H9 (cell line): ENCODE results near the gene ASTN1. TPM values are rescaled to one million over a fixed set of nuclear protein-coding genes. Genes with fewer than 3 reads are reported as not detected.
A peak's percentile ranks its signal among the peaks of the same experiment; 100 is the strongest.

Source experiments
- DNase-seq: peaks from one replicate; pipeline ENCODE4 v3.0.0-alpha.2; 2017
- H2AFZ ChIP-seq: one replicate; pipeline ENCODE4 v1.6.1; 2013; ENCODE audit warnings: mild to moderate bottlenecking, low read length, control low read depth, moderate library complexity
- H2AK5ac ChIP-seq: 2 replicates; pipeline ENCODE4 v1.6.1; 2013; ENCODE audit warnings: low read length, control low read depth, mixed read lengths; ENCODE audit not compliant: insufficient read length
- H2BK120ac ChIP-seq: one replicate; pipeline ENCODE4 v1.6.1; 2013; ENCODE audit warnings: low read depth, mild to moderate bottlenecking, low read length, control low read depth, inconsistent platforms; ENCODE audit not compliant: poor library complexity, severe bottlenecking
- H2BK12ac ChIP-seq: 2 replicates; pipeline ENCODE4 v1.6.1; 2013; ENCODE audit warnings: low read length, control low read depth, mixed read lengths, low read depth; ENCODE audit not compliant: insufficient read length
- H2BK15ac ChIP-seq: 2 replicates; pipeline ENCODE4 v1.6.1; 2013; ENCODE audit warnings: low read depth, low read length, control low read depth
- H2BK20ac ChIP-seq: one replicate; pipeline ENCODE4 v1.6.1; 2013; ENCODE audit warnings: low read depth, mild to moderate bottlenecking, low read length, control low read depth, inconsistent platforms; ENCODE audit not compliant: poor library complexity, severe bottlenecking
- H2BK5ac ChIP-seq: 2 replicates; pipeline ENCODE4 v1.6.1; 2013; ENCODE audit warnings: low read length, control low read depth, mixed read lengths; ENCODE audit not compliant: insufficient read length
- H3K14ac ChIP-seq: 2 replicates; pipeline ENCODE4 v1.6.1; 2013; ENCODE audit warnings: low read length, control low read depth; ENCODE audit not compliant: insufficient read depth
- H3K18ac ChIP-seq: 2 replicates; pipeline ENCODE4 v1.6.1; 2013; ENCODE audit warnings: low read depth, mild to moderate bottlenecking, mixed read lengths, low read length, control low read depth; ENCODE audit not compliant: insufficient read length
- H3K23ac ChIP-seq: 2 replicates; pipeline ENCODE4 v1.6.1; 2013; ENCODE audit warnings: low read length, control low read depth, mixed read lengths, low read depth; ENCODE audit not compliant: insufficient read length
- H3K23me2 ChIP-seq: 2 replicates; pipeline ENCODE4 v1.6.1; 2013; ENCODE audit warnings: low read depth, mild to moderate bottlenecking, mixed read lengths, low read length, control low read depth; ENCODE audit not compliant: insufficient read length, poor library complexity, severe bottlenecking
- H3K27ac ChIP-seq: 2 replicates; pipeline ENCODE4 v1.5.1; 2013; ENCODE audit warnings: low read length, control low read depth, mixed read lengths, low read depth; ENCODE audit not compliant: insufficient read length
- H3K27me3 ChIP-seq: 2 replicates; pipeline ENCODE4 v1.6.1; 2013; ENCODE audit warnings: low read length, control low read depth, inconsistent platforms; ENCODE audit not compliant: insufficient read depth
- H3K4ac ChIP-seq: 2 replicates; pipeline ENCODE4 v1.6.1; 2013; ENCODE audit warnings: low read depth, mild to moderate bottlenecking, control low read depth, inconsistent platforms, low read length, moderate library complexity
- H3K4me1 ChIP-seq: 2 replicates; pipeline ENCODE4 v1.6.1; 2013; ENCODE audit warnings: low read length, control low read depth, inconsistent platforms; ENCODE audit not compliant: insufficient read depth
- H3K4me2 ChIP-seq: 2 replicates; pipeline ENCODE4 v1.6.1; 2013; ENCODE audit warnings: low read length, control low read depth, mixed read lengths; ENCODE audit not compliant: insufficient read length, insufficient read depth
- H3K56ac ChIP-seq: 2 replicates; pipeline ENCODE4 v1.6.1; 2013; ENCODE audit warnings: low read depth, mild to moderate bottlenecking, mixed read lengths, low read length, control low read depth; ENCODE audit not compliant: insufficient read length
- H3K79me1 ChIP-seq: 2 replicates; pipeline ENCODE4 v1.6.1; 2013; ENCODE audit warnings: low read depth, mild to moderate bottlenecking, moderate library complexity, low read length, control low read depth, inconsistent platforms; ENCODE audit not compliant: insufficient read depth, poor library complexity, severe bottlenecking
- H3K79me2 ChIP-seq: 2 replicates; pipeline ENCODE4 v1.6.1; 2013; ENCODE audit warnings: low read length, control low read depth, inconsistent platforms; ENCODE audit not compliant: insufficient read depth
- H3K9ac ChIP-seq: 2 replicates; pipeline ENCODE4 v1.6.1; 2013; ENCODE audit warnings: low read length, control low read depth, mixed read lengths; ENCODE audit not compliant: insufficient read length; ENCODE audit errors: extremely low read depth
- H3K9me3 ChIP-seq: one replicate; pipeline ENCODE4 v1.6.1; 2013; ENCODE audit warnings: low read depth, low read length, inconsistent platforms; ENCODE audit not compliant: control insufficient read depth
- H3T11ph ChIP-seq: one replicate; pipeline ENCODE4 v1.6.1; 2013; ENCODE audit warnings: mild to moderate bottlenecking, low read length, control low read depth, inconsistent platforms
- H4K20me1 ChIP-seq: one replicate; pipeline ENCODE4 v1.6.1; 2013; ENCODE audit not compliant: control insufficient read depth, insufficient read length, insufficient read depth
- H4K5ac ChIP-seq: 2 replicates; pipeline ENCODE4 v1.6.1; 2013; ENCODE audit warnings: low read depth, mild to moderate bottlenecking, mixed read lengths, low read length, control low read depth; ENCODE audit not compliant: insufficient read length
- H4K8ac ChIP-seq: replicated peaks from 2 replicates; pipeline ENCODE4 v1.6.1; 2013; ENCODE audit warnings: low read length, control low read depth, mixed read lengths, low read depth; ENCODE audit not compliant: insufficient read length
- H4K91ac ChIP-seq: 2 replicates; pipeline ENCODE4 v1.6.1; 2013; ENCODE audit warnings: low read depth, mild to moderate bottlenecking, moderate library complexity, mixed read lengths, low read length, control low read depth; ENCODE audit not compliant: insufficient read length
- H3K27ac Mint-ChIP-seq, 3 experiments: 2 replicates in 2 of 3; 3 replicates in 1 of 3; pipeline ENCODE4 v1.8.0; 2020 to 2021; ENCODE audit warnings: mixed read lengths in 3 of 3, mild to moderate bottlenecking in 1 of 3, moderate library complexity in 1 of 3
- H3K27me3 Mint-ChIP-seq: 2 replicates; pipeline ENCODE4 v1.8.0; 2021; ENCODE audit warnings: low read depth, mild to moderate bottlenecking, moderate library complexity, mixed read lengths
- H3K36me3 Mint-ChIP-seq, 3 experiments: 2 replicates in 2 of 3; 3 replicates in 1 of 3; pipeline ENCODE4 v1.8.0; 2020 to 2021; ENCODE audit warnings: low read depth in 3 of 3, mixed read lengths in 3 of 3; ENCODE audit not compliant: insufficient read depth in 1 of 3
- H3K4me1 Mint-ChIP-seq, 2 experiments: 2 replicates each; pipeline ENCODE4 v1.8.0; 2020; ENCODE audit warnings: mixed read lengths in 2 of 2
- H3K4me3 Mint-ChIP-seq, 2 experiments: 2 replicates in 1 of 2; 3 replicates in 1 of 2; pipeline ENCODE4 v1.8.0; 2020 to 2021; ENCODE audit warnings: mild to moderate bottlenecking in 2 of 2, mixed read lengths in 2 of 2, moderate library complexity in 1 of 2
- H3K9me3 Mint-ChIP-seq, 2 experiments: 2 replicates in 1 of 2; 3 replicates in 1 of 2; pipeline ENCODE4 v1.8.0; 2020; ENCODE audit warnings: mild to moderate bottlenecking in 2 of 2, mixed read lengths in 2 of 2, moderate library complexity in 1 of 2
- CTCF ChIP-seq: fragments of 200-600 bp; sonication (generic); conservative IDR thresholded peaks from 3 replicates; pipeline ENCODE4 v1.8.0; 2021; ENCODE audit warnings: antibody characterized with exemption, mild to moderate bottlenecking
- WGBS: extraction: QIAGEN DNeasy Blood & Tissue Kit; methylation state at CpG from one replicate; pipeline ENCODE4 v1.1.7; 2013; ENCODE audit warnings: missing lambda C conversion rate, low lambda C conversion rate, mixed read lengths; ENCODE audit not compliant: insufficient read length; ENCODE audit errors: extremely low coverage; 5-methylcytosine and 5-hydroxymethylcytosine counted together
- total RNA-seq: library from RNA; stranded (reverse); gene quantifications from 2 replicates; pipeline ENCODE4 v1.2.1, GENCODE V29; 2021

Gene ASTN1
- total RNA-seq, 1 experiment from 2014 or later, result 0.98 TPM

GRCh38 chr1:177171536-177172123, 7.1 kb upstream of the ASTN1 start:
- H3K56ac ChIP-seq, result no peak overlapping the region
- H3K4me2 ChIP-seq, result peak overlapping the region; percentile 81
- H2BK15ac ChIP-seq, result no peak overlapping the region
- Mint-ChIP-seq H3K4me1 (peaks cover 7 to 9% of the 10 kb centered on the region in 2 experiments), H3K27me3 (peaks cover 3% of the 10 kb centered on the region), H3K36me3 (no peaks in the 10 kb centered on the region), H3K27ac (no peak overlapping the region), H3K4me3 (no peak overlapping the region; a peak in 1 of 5 replicates), H3K9me3 (no peaks in the 10 kb centered on the region)
- no peaks in the 10 kb centered on the region for H3K79me2 ChIP-seq
- peaks cover 4% of the 10 kb centered on the region for H3K23me2 ChIP-seq
- H4K91ac ChIP-seq, result no peak overlapping the region
- H3K4me1 ChIP-seq, result peaks cover 2% of the 10 kb centered on the region; the same call in 1 of the 2 replicates
- no peak overlapping the region for H2BK120ac ChIP-seq
- H2AFZ ChIP-seq, result no peak overlapping the region
- no peak overlapping the region for H3T11ph ChIP-seq
- no peak overlapping the region for H3K9ac ChIP-seq
- no peak overlapping the region for H3K4ac ChIP-seq
- H2BK12ac ChIP-seq, result no peak overlapping the region
- no peak overlapping the region for H4K5ac ChIP-seq
- DNase-seq, result no peak
- WGBS, result no CpG with 5 or more reads among the region's 8 CpGs
- no peak for TF ChIP-seq CTCF
- H2AK5ac ChIP-seq, result no peak overlapping the region
- no peaks in the 10 kb centered on the region for H4K20me1 ChIP-seq
- no peaks in the 10 kb centered on the region for H3K79me1 ChIP-seq
- H2BK5ac ChIP-seq, result no peak overlapping the region
- no peak overlapping the region for H3K18ac ChIP-seq
- H3K14ac ChIP-seq, result no peak overlapping the region
- peaks cover 33% of the 10 kb centered on the region for H3K27me3 ChIP-seq
- no peak overlapping the region for H4K8ac ChIP-seq
- no peak overlapping the region for H3K23ac ChIP-seq
- H2BK20ac ChIP-seq, result no peak overlapping the region
- no peaks in the 10 kb centered on the region for H3K9me3 ChIP-seq
- H3K27ac ChIP-seq, result no peak overlapping the region
